DOHH2 (cell line): Measurements from ENCODE around the gene AMPD3.

Experiments used
- CTCF ChIP-seq: fragments of 200-600 bp; sonication (generic); IDR thresholded peaks from one replicate; pipeline ENCODE4 v1.5.1; 2014; ENCODE audit warnings: antibody characterized with exemption, mild to moderate bottlenecking, low read depth, low read length; ENCODE audit not compliant: poor library complexity, severe bottlenecking
- EZH2phosphoT487 ChIP-seq: fragments of 200-600 bp; sonication (generic); IDR thresholded peaks from 2 replicates; pipeline ENCODE4 v1.6.1; 2017; ENCODE audit warnings: borderline replicate concordance, mild to moderate bottlenecking, antibody characterized with exemption, low read length, moderate library complexity, mixed read lengths

- no peak for TF ChIP-seq EZH2phosphoT487
- no peak for TF ChIP-seq CTCF
Measured at GRCh38 chr11:10432493-10432892, 22.6 kb upstream of the AMPD3 start.
